ENCODE results near the gene EIF3K. TPM values are rescaled to one million over a fixed set of nuclear protein-coding genes. Genes with fewer than 3 reads are reported as not detected.

The EIF3K gene
- total and polyA plus RNA-seq, 2 of the 13 experiments (the other 11 are each of a cell fraction or from before 2014, with no cell fraction given), result 179 to 258 TPM

- TF ChIP-seq TIGD3 (CRISPR knock-in tag; IDR thresholded peaks at IDR 0.05; ENCODE audit: borderline replicate concordance) (no peak), ZSCAN22 (CRISPR knock-in tag; IDR thresholded peaks at IDR 0.05) (no peak), MXI1 (IDR thresholded peaks at IDR 0.05; ENCODE audit: borderline replicate concordance, low read depth, low read length) (no peak), ZNF891 (CRISPR knock-in tag; IDR thresholded peaks at IDR 0.05) (0 out of 2 replicates have a peak, but pooled peaks have one; percentile 14), ZNF879 (CRISPR knock-in tag; IDR thresholded peaks at IDR 0.05) (no peak), MAF1 (CRISPR knock-in tag; IDR thresholded peaks at IDR 0.05; ENCODE audit: borderline replicate concordance) (no peak), MYNN (CRISPR knock-in tag; IDR thresholded peaks at IDR 0.05; ENCODE audit: low read depth) (0 out of 2 replicates have a peak, but pooled peaks have one; percentile 47), ZNF12 (CRISPR knock-in tag; IDR thresholded peaks at IDR 0.05) (no peak), MTA1 (CRISPR knock-in tag; IDR thresholded peaks at IDR 0.05; ENCODE audit: borderline replicate concordance) (peak; percentile 44; the same call in 1 of the 2 replicates), ZFP1 (CRISPR knock-in tag; IDR thresholded peaks at IDR 0.05) (peak; percentile 64; the same call in 1 of the 2 replicates), ONECUT2 (CRISPR knock-in tag; IDR thresholded peaks at IDR 0.05) (no peak), CBX2 (IDR thresholded peaks at IDR 0.05; ENCODE audit: low read depth, low read length) (no peak), CBX2 (CRISPR knock-in tag; IDR thresholded peaks at IDR 0.05; ENCODE audit: low read depth) (no peak), FOSL1 (CRISPR knock-in tag; IDR thresholded peaks at IDR 0.05; ENCODE audit: borderline replicate concordance) (no peak), GPN1 (CRISPR knock-in tag; IDR thresholded peaks at IDR 0.05; ENCODE audit: borderline replicate concordance) (no peak), ZBTB8A (CRISPR knock-in tag; IDR thresholded peaks at IDR 0.05; ENCODE audit: borderline replicate concordance, low read depth) (no peak), ZNF772 (CRISPR knock-in tag; IDR thresholded peaks at IDR 0.05) (peak; percentile 50; the same call in 1 of the 2 replicates), ATF7 (IDR thresholded peaks at IDR 0.05) (no peak), ATF7 (CRISPR knock-in tag; IDR thresholded peaks at IDR 0.05) (no peak), ZNF577 (CRISPR knock-in tag; IDR thresholded peaks at IDR 0.05; ENCODE audit: borderline replicate concordance, low read depth) (no peak), IKZF1 (IDR thresholded peaks at IDR 0.05) (no peak), NFE2 (CRISPR knock-in tag; IDR thresholded peaks at IDR 0.05) (no peak), HMGA1 (CRISPR knock-in tag; conservative IDR thresholded peaks at IDR 0.05) (no peak)
- TF ChIP-seq, protein P1, sequence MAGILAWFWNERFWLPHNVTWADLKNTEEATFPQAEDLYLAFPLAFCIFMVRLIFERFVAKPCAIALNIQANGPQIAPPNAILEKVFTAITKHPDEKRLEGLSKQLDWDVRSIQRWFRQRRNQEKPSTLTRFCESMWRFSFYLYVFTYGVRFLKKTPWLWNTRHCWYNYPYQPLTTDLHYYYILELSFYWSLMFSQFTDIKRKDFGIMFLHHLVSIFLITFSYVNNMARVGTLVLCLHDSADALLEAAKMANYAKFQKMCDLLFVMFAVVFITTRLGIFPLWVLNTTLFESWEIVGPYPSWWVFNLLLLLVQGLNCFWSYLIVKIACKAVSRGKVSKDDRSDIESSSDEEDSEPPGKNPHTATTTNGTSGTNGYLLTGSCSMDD (CRISPR knock-in tag; IDR thresholded peaks at IDR 0.05), result no peak
- TF ChIP-seq, protein P2, sequence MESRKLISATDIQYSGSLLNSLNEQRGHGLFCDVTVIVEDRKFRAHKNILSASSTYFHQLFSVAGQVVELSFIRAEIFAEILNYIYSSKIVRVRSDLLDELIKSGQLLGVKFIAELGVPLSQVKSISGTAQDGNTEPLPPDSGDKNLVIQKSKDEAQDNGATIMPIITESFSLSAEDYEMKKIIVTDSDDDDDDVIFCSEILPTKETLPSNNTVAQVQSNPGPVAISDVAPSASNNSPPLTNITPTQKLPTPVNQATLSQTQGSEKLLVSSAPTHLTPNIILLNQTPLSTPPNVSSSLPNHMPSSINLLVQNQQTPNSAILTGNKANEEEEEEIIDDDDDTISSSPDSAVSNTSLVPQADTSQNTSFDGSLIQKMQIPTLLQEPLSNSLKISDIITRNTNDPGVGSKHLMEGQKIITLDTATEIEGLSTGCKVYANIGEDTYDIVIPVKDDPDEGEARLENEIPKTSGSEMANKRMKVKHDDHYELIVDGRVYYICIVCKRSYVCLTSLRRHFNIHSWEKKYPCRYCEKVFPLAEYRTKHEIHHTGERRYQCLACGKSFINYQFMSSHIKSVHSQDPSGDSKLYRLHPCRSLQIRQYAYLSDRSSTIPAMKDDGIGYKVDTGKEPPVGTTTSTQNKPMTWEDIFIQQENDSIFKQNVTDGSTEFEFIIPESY (CRISPR knock-in tag; IDR thresholded peaks at IDR 0.05), result no peak
- TF ChIP-seq, protein P3, sequence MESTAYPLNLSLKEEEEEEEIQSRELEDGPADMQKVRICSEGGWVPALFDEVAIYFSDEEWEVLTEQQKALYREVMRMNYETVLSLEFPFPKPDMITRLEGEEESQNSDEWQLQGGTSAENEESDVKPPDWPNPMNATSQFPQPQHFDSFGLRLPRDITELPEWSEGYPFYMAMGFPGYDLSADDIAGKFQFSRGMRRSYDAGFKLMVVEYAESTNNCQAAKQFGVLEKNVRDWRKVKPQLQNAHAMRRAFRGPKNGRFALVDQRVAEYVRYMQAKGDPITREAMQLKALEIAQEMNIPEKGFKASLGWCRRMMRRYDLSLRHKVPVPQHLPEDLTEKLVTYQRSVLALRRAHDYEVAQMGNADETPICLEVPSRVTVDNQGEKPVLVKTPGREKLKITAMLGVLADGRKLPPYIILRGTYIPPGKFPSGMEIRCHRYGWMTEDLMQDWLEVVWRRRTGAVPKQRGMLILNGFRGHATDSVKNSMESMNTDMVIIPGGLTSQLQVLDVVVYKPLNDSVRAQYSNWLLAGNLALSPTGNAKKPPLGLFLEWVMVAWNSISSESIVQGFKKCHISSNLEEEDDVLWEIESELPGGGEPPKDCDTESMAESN (CRISPR knock-in tag; conservative IDR thresholded peaks at IDR 0.05), result peak; percentile 65
These were observed 30.6 kb downstream of the EIF3K start (continued) for GRCh38 chr19:38649305-38650171.

All from HepG2 (cell line).